Right lobe of liver (tissue), 6 donors: Measurements from ENCODE around the gene ESX1. TPM values are rescaled to one million over a fixed set of nuclear protein-coding genes. Genes with fewer than 3 reads are reported as not detected.

ENCODE experiments used
- ATAC-seq, 4 donors: fragments of 200-7000 bp; cut with Tn5 transposase; one replicate each; pipeline ENCODE4 v1.9.1; 2020; ENCODE audit warnings: mild to moderate bottlenecking in 4 of 4, moderate library complexity in 4 of 4
- DNase-seq, 3 donors: peaks; one replicate each; pipeline ENCODE4 v3.0.0-alpha.2; 2020
- H3K27ac ChIP-seq, 3 donors: fragments of 200-600 bp; one replicate each; pipeline ENCODE4 v1.8.0; 2022
- H3K27me3 ChIP-seq, 2 donors: fragments of 200-600 bp; one replicate each; pipeline ENCODE4 v1.8.0; 2022
- H3K36me3 ChIP-seq, 4 donors: fragments of 200-600 bp; sonication (generic) in 1 of 4; one replicate each; pipeline versions ENCODE4 v1.5.1 to v1.8.0; 2017 to 2022; ENCODE audit warnings: control low read depth in 1 of 4
- H3K4me1 ChIP-seq, 4 donors: fragments of 200-600 bp; sonication (generic) in 1 of 4; one replicate each; pipeline versions ENCODE4 v1.5.1 to v1.8.0; 2017 to 2022; ENCODE audit warnings: control low read depth in 1 of 4
- H3K4me3 ChIP-seq, 3 donors: fragments of 200-600 bp; one replicate each; pipeline ENCODE4 v1.8.0; 2022
- H3K9me3 ChIP-seq, 4 donors: fragments of 200-600 bp; sonication (generic) in 1 of 4; one replicate each; pipeline versions ENCODE4 v1.5.1 to v1.8.0; 2017 to 2022; ENCODE audit warnings: control low read depth in 1 of 4
- POLR2A ChIP-seq: fragments of 450-650 bp; IDR thresholded peaks from one replicate; pipeline ENCODE4 v1.6.1; 2017; ENCODE audit warnings: antibody characterized with exemption, mild to moderate bottlenecking
- WGBS: methylation state at CpG from one replicate; pipeline ENCODE4 v1.1.6; 2018; ENCODE audit warnings: low coverage, low lambda C conversion rate; ENCODE audit not compliant: insufficient coverage; ENCODE audit errors: missing lambda C conversion rate; 5-methylcytosine and 5-hydroxymethylcytosine counted together
- intact Hi-C, 2 donors: fragments of 100-400 bp; cut with DNase I; formaldehyde crosslinking; loops; one replicate each; pipeline versions ENCODE4 v1.11.2 to v1.14.1; 2022
- total RNA-seq, 6 experiments: library from RNA; depleted of rRNA in 2 of 6; stranded (reverse); fragments of >200 nt in 2 of 6; fragmentation: NEBNext Ultra II Directional in 3 of 6; extraction: Animal tissue kit (Norgen Biotek cat#: 25700) in 3 of 6; gene quantifications; one replicate each; pipeline versions ENCODE4 v1.1.0 to v1.2.4, GENCODE V29; 2016 to 2023
- TF ChIP-seq, protein P1 (sequence below), 4 donors: fragments of 200-600 bp in 3 of 4; fragments of 450-650 bp in 1 of 4; IDR thresholded peaks; one replicate each; pipeline versions ENCODE4 v1.5.1 to v1.8.0; 2016 to 2022; ENCODE audit warnings: antibody characterized with exemption in 4 of 4, mild to moderate bottlenecking in 2 of 4
- donor health status: DM: no; HTN: yes; CAD: no.
- donor health status: DM: no; HTN: no; CAD: no.
- donor health status: DM: no; HTN: no; CAD: no.
- donor health status: DM: no; HTN: yes; CAD: no.
- donor health status: DM: no; HTN: yes; CAD: no.

ESX1 gene
- total RNA-seq, 6 experiments from 2014 or later = not detected

DNA sequence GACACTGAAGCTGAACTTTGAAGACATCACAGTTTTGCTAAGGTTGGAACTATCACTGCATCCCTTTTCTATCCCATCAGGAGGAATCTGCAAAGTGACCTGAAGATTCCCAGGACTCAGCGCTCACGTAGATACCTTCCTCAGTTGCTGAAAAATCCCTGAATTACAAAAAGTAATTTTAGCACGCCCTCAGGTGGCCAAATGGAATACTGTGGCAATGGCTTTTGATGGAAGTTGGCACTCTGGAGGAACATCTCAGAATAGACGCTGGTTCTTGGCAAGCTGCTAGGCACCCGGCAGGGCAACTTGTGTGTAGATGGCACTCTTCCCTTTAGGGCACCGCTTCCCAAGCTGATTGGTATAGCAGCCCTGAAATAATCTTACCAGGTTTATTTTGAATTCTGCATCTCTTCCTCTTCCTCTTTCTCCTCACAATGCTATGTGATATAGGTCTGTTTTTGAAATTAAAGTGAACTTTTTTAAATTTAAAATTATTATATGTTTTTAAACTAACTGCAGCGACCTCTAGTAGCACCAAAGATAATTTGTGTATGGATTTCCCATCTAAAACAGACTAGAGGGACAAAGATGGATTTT is 16.3 kb upstream of the ESX1 start:
- DNase-seq = peak in 2 of 3 donors; percentile 38 to 60
- intact Hi-C loops = no loop called here
- TF ChIP-seq, protein P1, sequence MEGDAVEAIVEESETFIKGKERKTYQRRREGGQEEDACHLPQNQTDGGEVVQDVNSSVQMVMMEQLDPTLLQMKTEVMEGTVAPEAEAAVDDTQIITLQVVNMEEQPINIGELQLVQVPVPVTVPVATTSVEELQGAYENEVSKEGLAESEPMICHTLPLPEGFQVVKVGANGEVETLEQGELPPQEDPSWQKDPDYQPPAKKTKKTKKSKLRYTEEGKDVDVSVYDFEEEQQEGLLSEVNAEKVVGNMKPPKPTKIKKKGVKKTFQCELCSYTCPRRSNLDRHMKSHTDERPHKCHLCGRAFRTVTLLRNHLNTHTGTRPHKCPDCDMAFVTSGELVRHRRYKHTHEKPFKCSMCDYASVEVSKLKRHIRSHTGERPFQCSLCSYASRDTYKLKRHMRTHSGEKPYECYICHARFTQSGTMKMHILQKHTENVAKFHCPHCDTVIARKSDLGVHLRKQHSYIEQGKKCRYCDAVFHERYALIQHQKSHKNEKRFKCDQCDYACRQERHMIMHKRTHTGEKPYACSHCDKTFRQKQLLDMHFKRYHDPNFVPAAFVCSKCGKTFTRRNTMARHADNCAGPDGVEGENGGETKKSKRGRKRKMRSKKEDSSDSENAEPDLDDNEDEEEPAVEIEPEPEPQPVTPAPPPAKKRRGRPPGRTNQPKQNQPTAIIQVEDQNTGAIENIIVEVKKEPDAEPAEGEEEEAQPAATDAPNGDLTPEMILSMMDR (IDR thresholded peaks at IDR 0.05) = peak; percentile 52 to 63 (median 56)
- TF ChIP-seq POLR2A = no peak

DNA sequence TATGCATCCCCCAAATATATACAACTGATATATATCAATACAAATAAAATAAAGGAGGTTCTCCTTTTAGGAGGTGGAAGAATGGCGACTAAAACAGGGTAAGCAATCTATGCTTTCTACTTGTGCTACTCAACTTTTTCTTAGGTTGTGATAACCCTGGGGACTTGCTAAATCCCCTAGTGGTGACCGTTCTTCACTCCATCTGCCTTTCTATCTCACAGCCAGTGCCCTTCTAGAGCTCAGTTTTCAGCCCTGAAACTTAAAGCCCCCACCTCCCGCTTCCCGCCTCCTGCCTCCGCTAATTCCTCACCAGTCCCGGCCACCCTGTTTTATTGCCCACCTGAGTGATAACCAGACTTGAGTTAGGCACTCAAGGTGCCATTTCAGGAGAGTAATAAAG is 15.5 kb upstream of the ESX1 start:
- no peak overlapping the region for H3K27ac ChIP-seq
- no peaks in the 10 kb centered on the region for H3K36me3 ChIP-seq
- no peak for DNase-seq
- intact Hi-C loops = no loop called here
- peaks cover 0 to 7% of the 10 kb centered on the region in 2 donors for H3K27me3 ChIP-seq
- ATAC-seq = no peak
- H3K9me3 ChIP-seq = no peaks in the 10 kb centered on the region
- no peaks in the 10 kb centered on the region for H3K4me1 ChIP-seq
- TF ChIP-seq, protein P1 (IDR thresholded peaks at IDR 0.05) = no peak
- no peak for TF ChIP-seq POLR2A
- no peak overlapping the region for H3K4me3 ChIP-seq
- WGBS = 41% methylated on average over 6 of the region's 6 CpGs

More for the DNA sequence above, 16.3 kb upstream of the ESX1 start:
- H3K27ac ChIP-seq = no peak overlapping the region
- H3K27me3 ChIP-seq = peaks cover 0 to 10% of the 10 kb centered on the region in 2 donors
- 0% methylated on average over 7 of the region's 7 CpGs for WGBS
- H3K4me1 ChIP-seq = no peaks in the 10 kb centered on the region
- no peaks in the 10 kb centered on the region for H3K9me3 ChIP-seq
- no peaks in the 10 kb centered on the region for H3K36me3 ChIP-seq
- ATAC-seq = peak; percentile 79 to 90 (median 82)
- H3K4me3 ChIP-seq = no peak overlapping the region

DNA sequence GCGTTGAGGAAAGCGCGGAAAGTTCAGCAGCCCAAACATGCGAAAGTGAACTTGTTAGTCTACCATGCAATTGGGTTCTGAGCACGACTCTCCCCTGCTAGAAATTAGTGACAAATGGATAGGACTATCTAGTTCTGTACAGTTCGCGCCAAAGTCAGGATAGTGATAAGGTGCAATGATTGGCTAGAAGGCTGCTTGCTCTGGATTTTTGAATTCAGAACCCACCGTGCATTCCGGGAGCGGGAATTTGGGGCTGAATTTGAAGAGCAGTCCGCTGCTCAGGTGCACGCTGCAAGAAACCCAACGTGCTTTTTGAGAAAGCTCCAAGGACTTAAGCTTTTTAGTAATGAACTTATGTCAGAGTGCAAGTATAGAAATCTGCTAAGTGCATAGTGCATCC is 732 bp upstream of the ESX1 start:
- ATAC-seq = no peak
- intact Hi-C loops = no loop called here
- Histone ChIP-seq H3K4me1 (no peaks in the 10 kb centered on the region), H3K4me3 (no peak overlapping the region), H3K36me3 (no peaks in the 10 kb centered on the region), H3K27ac (no peak overlapping the region), H3K9me3 (no peaks in the 10 kb centered on the region), H3K27me3 (peaks cover 12 to 40% of the 10 kb centered on the region in 2 donors)
- TF ChIP-seq, protein P1 (IDR thresholded peaks at IDR 0.05) = no peak
- TF ChIP-seq POLR2A = no peak
- WGBS = 22% methylated on average over 10 of the region's 13 CpGs
- no peak for DNase-seq

DNA sequence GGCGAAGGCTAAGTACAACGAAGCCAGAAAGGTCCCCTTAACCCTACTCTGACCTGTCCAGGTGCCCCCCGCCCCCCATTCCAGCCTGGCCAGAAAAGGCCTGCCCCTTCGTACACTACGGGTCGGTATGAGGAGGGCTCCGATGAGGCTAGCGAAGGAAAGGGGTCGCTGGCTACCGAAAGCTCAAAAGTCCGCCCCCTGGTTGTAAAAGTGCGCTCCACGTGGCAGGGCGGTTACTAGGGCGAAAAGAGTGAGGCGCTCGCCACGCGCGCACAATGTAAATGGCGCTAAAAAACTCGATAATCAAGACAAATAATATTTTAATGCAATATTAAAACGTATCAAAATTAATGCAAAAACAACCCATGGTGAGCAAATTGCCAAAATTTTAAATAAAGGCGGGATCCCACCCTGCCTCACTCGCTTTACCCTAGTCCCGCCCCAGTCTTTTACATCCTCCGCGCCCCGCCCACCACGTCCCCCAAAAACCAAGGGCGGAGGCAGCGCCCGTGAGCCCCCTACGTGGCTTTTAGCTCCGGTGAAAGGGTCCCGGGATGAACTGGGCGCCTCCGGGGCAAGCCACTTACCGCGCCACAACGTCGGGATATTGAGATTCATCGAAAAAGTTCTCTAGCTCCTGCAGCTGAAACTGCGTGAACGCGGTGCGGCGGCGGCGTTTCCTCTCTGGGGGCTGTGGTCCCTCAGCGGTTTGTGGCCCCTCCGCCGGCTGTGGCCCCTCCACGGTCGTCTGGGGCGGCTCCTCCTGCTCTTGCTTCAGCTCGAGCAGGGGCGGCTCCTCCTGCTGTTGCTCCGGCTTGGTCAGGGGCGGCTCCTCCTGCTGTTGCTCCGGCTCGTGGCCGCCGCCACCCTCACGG is 929 bp downstream of the ESX1 start:
- Histone ChIP-seq H3K4me3 (no peak overlapping the region), H3K4me1 (no peaks in the 10 kb centered on the region), H3K27me3 (peaks cover 12 to 40% of the 10 kb centered on the region in 2 donors), H3K9me3 (no peaks in the 10 kb centered on the region), H3K36me3 (no peaks in the 10 kb centered on the region), H3K27ac (no peak overlapping the region)
- intact Hi-C loops = no loop called here
- 35% methylated on average over 45 of the region's 65 CpGs for WGBS
- DNase-seq = no peak
- TF ChIP-seq, protein P1 (IDR thresholded peaks at IDR 0.05) = no peak
- no peak for TF ChIP-seq POLR2A
- ATAC-seq = peak in 1 of 4 donors; percentile 16
